Parathyroid adenoma (tissue), 2 donors: Measurements from ENCODE around the gene BLOC1S5.

Source experiments
- H2AFZ ChIP-seq: fragments of 300-600 bp; sonication (generic); one replicate; pipeline ENCODE4 v1.7.0; 2017; ENCODE audit warnings: antibody characterized with exemption, mild to moderate bottlenecking
- H3K27ac ChIP-seq: fragments of 300-600 bp; sonication (generic); one replicate; pipeline ENCODE4 v1.7.0; 2017
- H3K27me3 ChIP-seq: fragments of 300-600 bp; sonication (generic); one replicate; pipeline ENCODE4 v1.7.0; 2017; ENCODE audit warnings: low read length; ENCODE audit not compliant: control insufficient read depth, insufficient read depth
- H3K36me3 ChIP-seq: fragments of 300-600 bp; sonication (generic); one replicate; pipeline ENCODE4 v1.7.0; 2017; ENCODE audit warnings: low read length; ENCODE audit not compliant: control insufficient read depth, insufficient read depth
- H3K4me1 ChIP-seq: fragments of 300-600 bp; sonication (generic); one replicate; pipeline ENCODE4 v1.7.0; 2017; ENCODE audit warnings: control low read depth
- H3K4me2 ChIP-seq: fragments of 300-600 bp; sonication (generic); one replicate; pipeline ENCODE4 v1.7.0; 2017; ENCODE audit warnings: low read length
- H3K4me3 ChIP-seq: fragments of 300-600 bp; sonication (generic); one replicate; pipeline ENCODE4 v1.7.0; 2017; ENCODE audit warnings: low read depth, low read length
- H3K79me2 ChIP-seq: fragments of 300-600 bp; sonication (generic); one replicate; pipeline ENCODE4 v1.7.0; 2017; ENCODE audit warnings: control low read depth
- H3K9ac ChIP-seq: fragments of 300-600 bp; sonication (generic); one replicate; pipeline ENCODE4 v1.7.0; 2017; ENCODE audit warnings: mild to moderate bottlenecking
- H3K9me3 ChIP-seq: fragments of 300-600 bp; sonication (generic); one replicate; pipeline ENCODE4 v1.7.0; 2017; ENCODE audit warnings: low read length; ENCODE audit not compliant: control insufficient read depth
- CTCF ChIP-seq: fragments of 300-600 bp; sonication (generic); IDR thresholded peaks from one replicate; pipeline ENCODE4 v1.7.0; 2017; ENCODE audit warnings: antibody characterized with exemption, mild to moderate bottlenecking
- donor health status: primary hyperparathyroidism.

Gene BLOC1S5

GRCh38 chr6:8000636-8001035, 63.6 kb downstream of the BLOC1S5 start:
- Histone ChIP-seq H2AFZ (no peak overlapping the region), H3K79me2 (no peaks in the 10 kb centered on the region), H3K36me3 (no peaks in the 10 kb centered on the region), H3K27me3 (no peaks in the 10 kb centered on the region), H3K4me1 (no peaks in the 10 kb centered on the region), H3K27ac (no peak overlapping the region), H3K9me3 (no peaks in the 10 kb centered on the region), H3K9ac (no peak overlapping the region), H3K4me3 (no peak overlapping the region), H3K4me2 (no peak overlapping the region)
- TF ChIP-seq CTCF: no peak

GRCh38 chr6:8000188-8000596, 64.0 kb downstream of the BLOC1S5 start:
- H3K4me3 ChIP-seq: no peak overlapping the region
- no peak overlapping the region for H3K9ac ChIP-seq
- no peak for TF ChIP-seq CTCF
- H3K79me2 ChIP-seq: no peaks in the 10 kb centered on the region
- H3K36me3 ChIP-seq: no peaks in the 10 kb centered on the region
- no peaks in the 10 kb centered on the region for H3K9me3 ChIP-seq
- no peaks in the 10 kb centered on the region for H3K4me1 ChIP-seq
- H3K27me3 ChIP-seq: no peaks in the 10 kb centered on the region
- no peak overlapping the region for H2AFZ ChIP-seq
- H3K27ac ChIP-seq: no peak overlapping the region
- H3K4me2 ChIP-seq: no peak overlapping the region

GRCh38 chr6:7999201-7999600, 65.0 kb downstream of the BLOC1S5 start:
- H2AFZ ChIP-seq: no peak overlapping the region
- H3K27ac ChIP-seq: no peak overlapping the region

GRCh38 chr6:7998103-7998725, 66.0 kb downstream of the BLOC1S5 start:
- TF ChIP-seq CTCF: no peak
- Histone ChIP-seq H3K4me3 (no peak overlapping the region), H3K4me2 (no peak overlapping the region), H3K9ac (no peak overlapping the region), H3K36me3 (no peaks in the 10 kb centered on the region), H3K27ac (no peak overlapping the region), H3K4me1 (no peaks in the 10 kb centered on the region), H2AFZ (no peak overlapping the region), H3K27me3 (no peaks in the 10 kb centered on the region), H3K9me3 (no peaks in the 10 kb centered on the region), H3K79me2 (no peaks in the 10 kb centered on the region)

More at GRCh38 chr6:7999201-7999600, 65.0 kb downstream of the BLOC1S5 start:
- Histone ChIP-seq H3K4me2 (no peak overlapping the region), H3K27me3 (no peaks in the 10 kb centered on the region), H3K79me2 (no peaks in the 10 kb centered on the region), H3K4me1 (no peaks in the 10 kb centered on the region), H3K4me3 (no peak overlapping the region), H3K36me3 (no peaks in the 10 kb centered on the region), H3K9ac (no peak overlapping the region), H3K9me3 (no peaks in the 10 kb centered on the region)
- no peak for TF ChIP-seq CTCF

GRCh38 chr6:7997286-7997685, 66.9 kb downstream of the BLOC1S5 start:
- Histone ChIP-seq H3K4me1 (no peaks in the 10 kb centered on the region), H2AFZ (no peak overlapping the region), H3K36me3 (no peaks in the 10 kb centered on the region), H3K27me3 (no peaks in the 10 kb centered on the region), H3K4me3 (no peak overlapping the region), H3K4me2 (no peak overlapping the region), H3K9me3 (no peaks in the 10 kb centered on the region), H3K79me2 (no peaks in the 10 kb centered on the region), H3K9ac (no peak overlapping the region), H3K27ac (no peak overlapping the region)
- TF ChIP-seq CTCF: no peak
